ENCODE results near the gene STXBP3.
"Not testable (repeated sequence)": the region's sequence is repeated elsewhere in the genome, so short reads cannot be mapped to it uniquely, and the experiment has no call there.

STXBP3 gene

GRCh38 chr1:108747171-108747850 lies 837 bp downstream of the STXBP3 start:
- peak overlapping the region; percentile 100 for H3K4me3 Mint-ChIP-seq
- H3K27me3 Mint-ChIP-seq, result no peaks in the 10 kb centered on the region
- peak overlapping the region; percentile 100 for H3K27ac Mint-ChIP-seq (ENCODE audit: low read depth)
- H3K36me3 Mint-ChIP-seq (ENCODE audit: insufficient read depth), result peaks cover 16% of the 10 kb centered on the region
- H3K9me3 Mint-ChIP-seq, result no peaks in the 10 kb centered on the region
- peaks cover 45% of the 10 kb centered on the region for H3K4me1 Mint-ChIP-seq
- ATAC-seq (replicated peaks; ENCODE audit: extremely low read depth, poor library complexity, severe bottlenecking) (peak; percentile 3), DNase-seq (ENCODE audit: low spot score in 2 of 2) (no peak)

DNA sequence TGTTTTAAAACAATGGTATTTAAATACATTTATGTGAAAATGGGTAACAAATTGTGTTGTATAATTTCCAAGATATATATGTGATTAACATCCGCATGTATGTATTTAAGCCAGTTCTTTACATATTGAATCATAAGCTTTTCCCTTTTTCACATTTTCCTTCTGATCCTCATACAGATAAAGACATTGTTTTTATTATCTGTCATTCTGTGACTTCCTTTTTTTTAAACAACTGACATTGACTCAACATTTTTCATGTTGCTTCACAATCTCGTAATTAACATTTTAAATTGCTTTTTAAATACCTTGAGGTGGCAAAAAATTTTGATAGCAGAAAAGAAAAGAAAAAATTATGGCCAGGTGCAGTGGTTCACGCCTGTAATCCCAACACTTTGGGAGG lies 1.4 kb downstream of the STXBP3 start:
- Mint-ChIP-seq H3K4me3 (peak overlapping the region; percentile 100), H3K36me3 (ENCODE audit: insufficient read depth) (peaks cover 19% of the 10 kb centered on the region), H3K27me3 (no peaks in the 10 kb centered on the region), H3K9me3 (no peaks in the 10 kb centered on the region), H3K4me1 (peaks cover 45% of the 10 kb centered on the region), H3K27ac (ENCODE audit: low read depth) (peak overlapping the region; percentile 100)
- no peak for DNase-seq (ENCODE audit: low spot score in 2 of 2)
- no peak for ATAC-seq (replicated peaks; ENCODE audit: extremely low read depth, poor library complexity, severe bottlenecking)

- Mint-ChIP-seq H3K27ac (ENCODE audit: low read depth) (peak overlapping the region; percentile 1), H3K9me3 (no peaks in the 10 kb centered on the region), H3K4me3 (no peak overlapping the region), H3K27me3 (no peaks in the 10 kb centered on the region), H3K4me1 (peaks cover 45% of the 10 kb centered on the region), H3K36me3 (ENCODE audit: insufficient read depth) (peaks cover 24% of the 10 kb centered on the region)
- DNase-seq (ENCODE audit: low spot score in 2 of 2), result no peak
- ATAC-seq (replicated peaks; ENCODE audit: extremely low read depth, poor library complexity, severe bottlenecking), result no peak
Measured at GRCh38 chr1:108749081-108749480, 2.6 kb downstream of the STXBP3 start.

DNA sequence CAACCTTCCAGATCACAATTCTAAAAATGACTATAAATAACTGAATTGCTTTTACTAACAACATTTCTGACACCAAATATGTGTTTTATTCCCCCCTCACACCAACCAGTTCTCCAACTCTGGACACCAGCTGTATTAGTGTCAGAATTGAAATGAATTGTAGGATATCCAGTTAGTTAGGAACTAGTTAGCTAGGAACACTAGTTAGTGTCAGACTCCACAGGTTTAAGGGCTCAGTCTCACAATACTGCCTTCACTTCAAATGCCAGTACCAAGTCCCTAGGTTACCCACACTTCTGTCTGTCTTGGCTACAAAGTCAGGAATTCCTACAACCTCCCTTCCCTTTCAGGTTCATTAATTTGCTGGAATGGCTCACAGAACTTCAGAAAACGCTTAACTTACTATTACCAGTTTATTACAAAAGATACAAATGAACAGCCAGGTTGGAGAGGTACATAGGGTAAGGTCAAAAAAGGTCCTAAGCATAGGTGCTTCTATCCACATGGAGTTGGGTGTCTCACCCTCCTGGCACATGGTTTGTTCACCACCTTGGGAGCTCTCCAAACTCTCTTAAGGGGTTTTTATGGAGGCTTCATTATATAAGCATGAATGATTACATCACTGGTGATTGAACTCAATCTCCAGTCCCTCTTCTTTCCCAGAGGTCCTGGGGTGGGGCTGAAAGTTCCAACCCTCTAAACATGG lies 4.2 kb downstream of the STXBP3 start:
- Mint-ChIP-seq H3K4me1 (peaks cover 45% of the 10 kb centered on the region), H3K9me3 (no peaks in the 10 kb centered on the region), H3K27ac (ENCODE audit: low read depth) (peak overlapping the region; percentile 58), H3K4me3 (no peak overlapping the region), H3K36me3 (ENCODE audit: insufficient read depth) (peaks cover 36% of the 10 kb centered on the region), H3K27me3 (no peaks in the 10 kb centered on the region)
- ATAC-seq (replicated peaks; ENCODE audit: extremely low read depth, poor library complexity, severe bottlenecking) (no peak), DNase-seq (ENCODE audit: low spot score in 2 of 2) (no peak)

DNA sequence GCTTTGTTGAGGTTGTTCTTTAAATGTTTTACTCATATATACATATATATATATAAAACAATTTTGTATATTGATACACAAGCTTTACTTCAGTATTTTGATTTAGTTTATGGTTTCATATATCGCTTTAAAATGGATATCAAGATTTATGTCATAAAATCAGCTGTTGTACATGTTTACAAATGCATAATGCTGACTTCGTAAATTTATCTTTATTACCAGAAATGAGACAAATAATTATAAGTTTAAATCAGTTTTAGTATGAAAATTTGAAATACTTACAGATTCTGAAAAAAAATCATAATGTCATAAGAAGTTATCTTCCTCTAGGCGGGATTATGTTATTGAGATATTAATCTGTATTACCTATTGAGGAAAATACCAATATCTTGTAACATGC lies 6.9 kb downstream of the STXBP3 start:
- H3K9me3 Mint-ChIP-seq, result no peaks in the 10 kb centered on the region
- H3K27me3 Mint-ChIP-seq, result no peaks in the 10 kb centered on the region
- H3K4me1 Mint-ChIP-seq, result peaks cover 28% of the 10 kb centered on the region
- H3K4me3 Mint-ChIP-seq, result no peak overlapping the region
- no peak overlapping the region for H3K27ac Mint-ChIP-seq (ENCODE audit: low read depth)
- peaks cover 35% of the 10 kb centered on the region for H3K36me3 Mint-ChIP-seq (ENCODE audit: insufficient read depth)
- DNase-seq (ENCODE audit: low spot score in 2 of 2), result no peak
- no peak for ATAC-seq (replicated peaks; ENCODE audit: extremely low read depth, poor library complexity, severe bottlenecking)

DNA sequence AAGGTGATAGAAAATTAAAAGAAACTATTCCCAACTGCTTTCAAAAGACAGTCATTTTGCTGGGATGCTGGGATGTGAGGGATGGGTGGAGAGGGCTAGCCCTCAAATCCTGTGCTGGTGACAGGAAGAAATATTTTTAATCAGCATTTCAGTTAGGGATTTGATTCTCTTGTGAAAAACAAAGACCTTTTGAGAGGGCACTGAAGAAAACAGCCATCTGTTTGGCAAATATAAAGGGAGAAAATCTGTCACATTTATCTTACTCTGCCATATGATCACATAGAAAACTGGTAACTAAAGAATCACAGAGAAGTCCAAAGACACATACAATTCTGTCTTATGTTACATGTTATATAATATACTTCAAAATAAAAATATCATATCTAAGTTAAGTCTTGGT lies 12.3 kb downstream of the STXBP3 start:
- peaks cover 58% of the 10 kb centered on the region for H3K36me3 Mint-ChIP-seq (ENCODE audit: insufficient read depth)

DNA sequence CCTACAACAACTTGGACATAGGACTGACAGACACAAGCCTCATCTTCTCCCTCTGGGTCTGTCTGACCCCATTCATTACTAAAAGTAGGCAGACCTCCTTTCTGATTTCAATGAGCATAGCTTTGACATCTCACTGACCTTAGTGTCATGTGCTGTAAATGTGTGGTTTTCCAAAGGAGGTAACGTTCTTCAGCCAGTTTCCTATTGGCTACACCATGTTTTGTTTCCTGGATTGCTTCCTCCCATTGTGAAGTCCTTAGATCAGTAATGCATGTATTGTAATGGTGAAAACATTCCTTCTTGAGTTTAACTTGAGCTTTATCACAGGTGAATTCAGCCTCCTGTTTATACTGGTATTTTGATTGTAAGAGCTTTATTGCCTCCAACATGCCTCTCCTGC lies 20.6 kb downstream of the STXBP3 start:
- Mint-ChIP-seq H3K4me1 (peaks cover 27% of the 10 kb centered on the region), H3K9me3 (no peaks in the 10 kb centered on the region), H3K4me3 (no peak overlapping the region), H3K27ac (ENCODE audit: low read depth) (no peak overlapping the region), H3K27me3 (no peaks in the 10 kb centered on the region), H3K36me3 (ENCODE audit: insufficient read depth) (peaks cover 34% of the 10 kb centered on the region)
- ATAC-seq (replicated peaks; ENCODE audit: extremely low read depth, poor library complexity, severe bottlenecking), result no peak
- no peak for DNase-seq (ENCODE audit: low spot score in 2 of 2)

More for the DNA sequence above, 12.3 kb downstream of the STXBP3 start:
- no peak for DNase-seq (ENCODE audit: low spot score in 2 of 2)
- H3K27ac Mint-ChIP-seq (ENCODE audit: low read depth), result no peak overlapping the region
- peaks cover under 1% of the 10 kb centered on the region for H3K4me1 Mint-ChIP-seq
- no peaks in the 10 kb centered on the region for H3K9me3 Mint-ChIP-seq
- no peak for ATAC-seq (replicated peaks; ENCODE audit: extremely low read depth, poor library complexity, severe bottlenecking)
- H3K27me3 Mint-ChIP-seq, result no peaks in the 10 kb centered on the region
- no peak overlapping the region for H3K4me3 Mint-ChIP-seq

- H3K27me3 Mint-ChIP-seq, result no peaks in the 10 kb centered on the region
- peaks cover 34% of the 10 kb centered on the region for H3K36me3 Mint-ChIP-seq (ENCODE audit: insufficient read depth)
- H3K4me1 Mint-ChIP-seq, result peaks cover 27% of the 10 kb centered on the region
- H3K27ac Mint-ChIP-seq (ENCODE audit: low read depth), result peak overlapping the region; percentile 45
- H3K4me3 Mint-ChIP-seq, result no peak overlapping the region
- DNase-seq (ENCODE audit: low spot score in 2 of 2) (no peak), ATAC-seq (replicated peaks; ENCODE audit: extremely low read depth, poor library complexity, severe bottlenecking) (no peak)
- H3K9me3 Mint-ChIP-seq, result no peaks in the 10 kb centered on the region
Measured at GRCh38 chr1:108767708-108768107, 21.2 kb downstream of the STXBP3 start.

GRCh38 chr1:108777839-108778238 lies 31.4 kb downstream of the STXBP3 start:
- peaks cover 50% of the 10 kb centered on the region for H3K36me3 Mint-ChIP-seq (ENCODE audit: insufficient read depth)
- H3K4me1 Mint-ChIP-seq, result no peaks in the 10 kb centered on the region
- H3K27ac Mint-ChIP-seq (ENCODE audit: low read depth), result no peak overlapping the region
- no peak for ATAC-seq (replicated peaks; ENCODE audit: extremely low read depth, poor library complexity, severe bottlenecking)
- DNase-seq (ENCODE audit: low spot score in 2 of 2), result no peak
- no peaks in the 10 kb centered on the region for H3K27me3 Mint-ChIP-seq
- H3K4me3 Mint-ChIP-seq, result no peak overlapping the region
- no peaks in the 10 kb centered on the region for H3K9me3 Mint-ChIP-seq

GRCh38 chr1:108779455-108779854 lies 33.0 kb downstream of the STXBP3 start:
- Mint-ChIP-seq H3K4me3 (no peak overlapping the region), H3K9me3 (peaks cover 3% of the 10 kb centered on the region), H3K36me3 (ENCODE audit: insufficient read depth) (peaks cover 49% of the 10 kb centered on the region), H3K27ac (ENCODE audit: low read depth) (no peak overlapping the region), H3K27me3 (no peaks in the 10 kb centered on the region), H3K4me1 (no peaks in the 10 kb centered on the region)
- ATAC-seq (replicated peaks; ENCODE audit: extremely low read depth, poor library complexity, severe bottlenecking) (no peak), DNase-seq (ENCODE audit: low spot score in 2 of 2) (no peak)

- H3K9me3 Mint-ChIP-seq, result peaks cover 11% of the 10 kb centered on the region
- H3K27ac Mint-ChIP-seq (ENCODE audit: low read depth), result peak overlapping the region; percentile 22
- ATAC-seq (replicated peaks; ENCODE audit: extremely low read depth, poor library complexity, severe bottlenecking), result no peak
- no peak for DNase-seq (ENCODE audit: low spot score in 2 of 2)
- peaks cover 4% of the 10 kb centered on the region for H3K4me1 Mint-ChIP-seq
- H3K36me3 Mint-ChIP-seq (ENCODE audit: insufficient read depth), result peaks cover 51% of the 10 kb centered on the region
- H3K4me3 Mint-ChIP-seq, result no peak overlapping the region
- H3K27me3 Mint-ChIP-seq, result no peaks in the 10 kb centered on the region
Measured at GRCh38 chr1:108780937-108781574, 34.6 kb downstream of the STXBP3 start.

GRCh38 chr1:108781575-108781944 lies 35.1 kb downstream of the STXBP3 start:
- H3K4me1 Mint-ChIP-seq; H3K4me3 Mint-ChIP-seq; DNase-seq (ENCODE audit: low spot score in 2 of 2); ATAC-seq (replicated peaks; ENCODE audit: extremely low read depth, poor library complexity, severe bottlenecking); H3K27me3 Mint-ChIP-seq; H3K27ac Mint-ChIP-seq (ENCODE audit: low read depth): not testable (repeated sequence)
- Mint-ChIP-seq H3K36me3 (ENCODE audit: insufficient read depth) (peaks cover 50% of the 10 kb centered on the region), H3K9me3 (peaks cover 13% of the 10 kb centered on the region)

DNA sequence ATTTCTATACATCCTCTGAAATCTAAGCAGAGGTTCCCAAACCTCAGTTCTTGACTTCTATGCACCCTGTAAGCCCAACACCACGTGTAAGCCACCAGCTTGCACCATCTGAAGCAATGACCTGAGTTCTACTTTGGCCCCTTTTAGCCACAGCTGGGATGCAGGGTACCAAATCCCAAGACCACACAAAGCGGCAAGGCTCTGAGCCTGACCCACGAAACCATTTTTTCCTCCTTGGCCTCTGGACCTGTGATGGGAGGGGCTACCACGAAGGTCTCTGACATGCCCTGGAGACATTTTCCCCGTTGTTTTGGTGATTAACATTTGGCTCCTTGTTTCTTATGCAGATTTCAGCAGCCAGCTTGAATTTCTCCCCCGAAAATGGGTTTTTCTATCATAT lies 38.8 kb downstream of the STXBP3 start:
- DNase-seq (ENCODE audit: low spot score in 2 of 2), result no peak
- Mint-ChIP-seq H3K4me1 (peaks cover 12% of the 10 kb centered on the region), H3K36me3 (ENCODE audit: insufficient read depth) (peaks cover 51% of the 10 kb centered on the region), H3K9me3 (peaks cover 13% of the 10 kb centered on the region), H3K27me3 (no peaks in the 10 kb centered on the region), H3K4me3 (no peak overlapping the region), H3K27ac (ENCODE audit: low read depth) (no peak overlapping the region)
- ATAC-seq (replicated peaks; ENCODE audit: extremely low read depth, poor library complexity, severe bottlenecking), result no peak

All from central memory CD8-positive, alpha-beta T cell (primary cell).